K562 (cell line): ENCODE data around the gene LENG8. TPM values are rescaled to one million over a fixed set of nuclear protein-coding genes. Genes with fewer than 3 reads are reported as not detected.

Experiments
- ARID3B ChIP-seq: fragments of 250-450 bp; sonication (Bioruptor Pico); IDR thresholded peaks from 2 replicates; pipeline ENCODE4 v1.4.0; 2020; ENCODE audit warnings: borderline replicate concordance
- BRCA1 ChIP-seq, 2 experiments: fragments of 450-650 bp in 1 of 2; sonication (generic) in 1 of 2; formaldehyde crosslinking in 1 of 2; IDR thresholded peaks; 2 replicates each; pipeline versions ENCODE4 v1.5.0 to v1.6.1; 2017 to 2020; ENCODE audit warnings: mild to moderate bottlenecking in 1 of 2, missing genetic modification reagents in 1 of 2
- DPF2 ChIP-seq: fragments of 450-650 bp; IDR thresholded peaks from 2 replicates; pipeline ENCODE4 v1.6.1; 2016
- MAFF ChIP-seq: IDR thresholded peaks from 2 replicates; pipeline ENCODE4 v1.6.1; 2012; ENCODE audit warnings: low read length, improper control_type of control experiment
- MAZ ChIP-seq, 2 experiments: fragments of 450-650 bp in 1 of 2; sonication (generic) in 1 of 2; formaldehyde crosslinking; IDR thresholded peaks in 1 of 2; conservative IDR thresholded peaks in 1 of 2; 2 replicates each; pipeline versions ENCODE4 v1.4.0 to v1.5.0; 2020; ENCODE audit warnings: mild to moderate bottlenecking in 1 of 2, missing genetic modification reagents in 1 of 2
- POLR2G ChIP-seq: fragments of 200-400 bp; formaldehyde crosslinking; IDR thresholded peaks from 2 replicates; pipeline ENCODE4 v1.6.1; 2017; ENCODE audit warnings: low read depth, mild to moderate bottlenecking, antibody characterized with exemption, low read length, moderate library complexity
- RAD51 ChIP-seq: fragments of 450-650 bp; IDR thresholded peaks from 2 replicates; pipeline ENCODE4 v1.7.1; 2016; ENCODE audit warnings: low read depth, mild to moderate bottlenecking, borderline replicate concordance
- SP2 ChIP-seq: IDR thresholded peaks from 2 replicates; pipeline ENCODE4 v1.6.1; 2011; ENCODE audit warnings: mild to moderate bottlenecking, low read depth, low read length, moderate library complexity; ENCODE audit not compliant: poor library complexity, severe bottlenecking; ENCODE audit errors: extremely low read depth
- TSHZ1 ChIP-seq: fragments of 250-450 bp; sonication (Bioruptor Pico); IDR thresholded peaks from 2 replicates; pipeline ENCODE4 v1.4.0; 2020; ENCODE audit warnings: mild to moderate bottlenecking, moderate library complexity
- ZNF175 ChIP-seq: fragments of 200-800 bp; sonication (Bioruptor generic); IDR thresholded peaks from 2 replicates; pipeline ENCODE4 v1.6.1; 2016; ENCODE audit warnings: low read depth, mild to moderate bottlenecking, missing genetic modification characterization, missing compliant biosample characterization
- polyA plus RNA-seq, 8 experiments: library from polyadenylated mRNA; depleted of rRNA in 4 of 8; stranded (reverse) in 5 of 8; unstranded in 3 of 8; fragments of >200 nt; fragmentation: Nextera tagmentation in 2 of 8; fragmentation: Illumina TruSeq in 1 of 8; extraction: Ambion mirVana in 2 of 8; extraction: Trizol in 1 of 8; gene quantifications; 2 replicates each; pipeline versions ENCODE4 v1.2.1 to v1.2.3, GENCODE V29; 2011 to 2014; ENCODE audit warnings: inconsistent platforms in 1 of 8, missing spikeins in 1 of 8
- total RNA-seq, 7 experiments: library from RNA; depleted of rRNA in 6 of 7; stranded (reverse); fragments of >200 nt in 6 of 7; fragmentation: Illumina TruSeq in 2 of 7; extraction: Trizol in 2 of 7; gene quantifications; 2 replicates each; pipeline versions ENCODE4 v1.2.1 to v1.2.3, GENCODE V29; 2011 to 2021; ENCODE audit warnings: low replicate concordance in 1 of 7
- TF ChIP-seq, protein P1 (sequence below), 2 experiments: IDR thresholded peaks; 2 replicates each; pipeline ENCODE4 v1.6.1; 2011; ENCODE audit warnings: borderline replicate concordance in 1 of 2, control low read depth in 1 of 2, low read depth in 1 of 2, low read length in 1 of 2, mild to moderate bottlenecking in 1 of 2, mixed read lengths in 1 of 2, moderate library complexity in 1 of 2; ENCODE audit not compliant: insufficient read depth in 1 of 2, insufficient read length in 1 of 2, poor library complexity in 1 of 2, severe bottlenecking in 1 of 2; ENCODE audit errors: extremely low read depth in 1 of 2
- TF ChIP-seq, protein P2 (sequence below): fragments of 250-450 bp; sonication (Bioruptor Pico); IDR thresholded peaks from 2 replicates; pipeline ENCODE4 v1.5.0; 2021
- TF ChIP-seq, protein P3 (sequence below): fragments of 250-450 bp; sonication (Bioruptor Pico); IDR thresholded peaks from 2 replicates; pipeline ENCODE4 v1.5.0; 2021; ENCODE audit warnings: mild to moderate bottlenecking, moderate library complexity

Gene LENG8
- total and polyA plus RNA-seq, 9 of the 15 experiments (the other 6 are each of a cell fraction or from before 2014, with no cell fraction given): 0.74 to 146 (median 28.1) TPM

DNA sequence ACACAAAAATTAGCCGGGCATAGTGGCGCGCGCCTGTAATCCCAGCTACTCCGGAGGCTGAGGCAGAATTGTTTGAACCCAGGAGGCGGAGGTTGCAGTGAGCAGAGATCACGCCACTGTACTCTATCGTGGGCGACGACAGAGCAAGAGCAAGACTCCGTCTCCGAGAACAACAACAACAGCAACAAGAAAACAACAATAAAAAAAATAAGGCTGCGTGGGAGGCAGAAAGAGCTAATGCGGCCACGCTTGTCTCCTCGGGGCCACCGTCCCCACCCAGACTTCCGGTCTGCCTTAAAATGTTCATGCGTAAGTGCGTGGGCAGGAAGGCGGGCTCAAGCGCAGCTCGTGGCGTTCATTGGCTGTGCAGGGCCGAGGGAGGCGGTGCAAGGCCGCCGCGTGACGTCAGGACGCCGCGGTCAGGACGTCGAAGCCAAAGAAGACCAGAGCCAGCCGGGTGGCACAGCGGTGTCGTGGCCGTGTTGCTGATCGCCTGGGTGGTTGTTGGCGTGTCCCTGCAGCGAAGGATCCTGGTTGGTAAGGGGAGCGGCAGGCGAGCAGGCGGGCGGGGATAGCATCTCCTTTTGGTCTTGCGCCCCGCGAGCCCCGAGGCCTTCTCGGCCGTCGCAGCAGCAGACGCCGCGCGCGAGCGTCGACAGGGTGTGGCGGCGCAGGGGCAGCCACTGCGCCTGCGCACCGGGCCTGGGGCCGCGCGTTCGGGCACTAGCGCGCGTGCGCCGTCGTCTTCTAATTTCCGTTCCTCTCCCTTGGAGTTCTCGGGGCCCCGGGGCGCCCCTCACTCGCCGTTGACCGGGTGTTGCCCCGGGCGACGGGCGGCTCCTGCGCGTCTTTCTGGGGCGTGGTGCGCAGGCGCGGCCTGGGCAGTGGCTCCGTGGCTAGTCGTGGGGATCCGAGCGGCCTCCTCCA is at the start of gene LENG8 (continued):
- TF ChIP-seq SP2 (peak; percentile 48), TSHZ1 (CRISPR knock-in tag) (no peak), POLR2G (peak; percentile 96), ZNF175 (CRISPR knock-in tag) (no peak), BRCA1 (IDR thresholded peaks at IDR 0.05) (no peak), BRCA1 (CRISPR knock-in tag; IDR thresholded peaks at IDR 0.05) (no peak), RAD51 (no peak), ARID3B (CRISPR knock-in tag) (no peak), MAZ (CRISPR knock-in tag; conservative IDR thresholded peaks at IDR 0.05 in 1 of 2, IDR thresholded peaks at IDR 0.05 in 1 of 2) (peak; percentile 35 to 65; a peak in 3 of 4 replicates), DPF2 (0 out of 2 replicates have a peak, but pooled peaks have one; percentile 57), MAFF (no peak)
- TF ChIP-seq, protein P1, sequence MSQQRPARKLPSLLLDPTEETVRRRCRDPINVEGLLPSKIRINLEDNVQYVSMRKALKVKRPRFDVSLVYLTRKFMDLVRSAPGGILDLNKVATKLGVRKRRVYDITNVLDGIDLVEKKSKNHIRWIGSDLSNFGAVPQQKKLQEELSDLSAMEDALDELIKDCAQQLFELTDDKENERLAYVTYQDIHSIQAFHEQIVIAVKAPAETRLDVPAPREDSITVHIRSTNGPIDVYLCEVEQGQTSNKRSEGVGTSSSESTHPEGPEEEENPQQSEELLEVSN (IDR thresholded peaks at IDR 0.05; ENCODE audit: borderline replicate concordance in 1 of 2, extremely low read depth in 1 of 2, insufficient read depth in 1 of 2, insufficient read length in 1 of 2, low read depth in 1 of 2, low read length in 1 of 2, poor library complexity in 1 of 2, severe bottlenecking in 1 of 2): peak; percentile 81 to 84
- TF ChIP-seq, protein P2, sequence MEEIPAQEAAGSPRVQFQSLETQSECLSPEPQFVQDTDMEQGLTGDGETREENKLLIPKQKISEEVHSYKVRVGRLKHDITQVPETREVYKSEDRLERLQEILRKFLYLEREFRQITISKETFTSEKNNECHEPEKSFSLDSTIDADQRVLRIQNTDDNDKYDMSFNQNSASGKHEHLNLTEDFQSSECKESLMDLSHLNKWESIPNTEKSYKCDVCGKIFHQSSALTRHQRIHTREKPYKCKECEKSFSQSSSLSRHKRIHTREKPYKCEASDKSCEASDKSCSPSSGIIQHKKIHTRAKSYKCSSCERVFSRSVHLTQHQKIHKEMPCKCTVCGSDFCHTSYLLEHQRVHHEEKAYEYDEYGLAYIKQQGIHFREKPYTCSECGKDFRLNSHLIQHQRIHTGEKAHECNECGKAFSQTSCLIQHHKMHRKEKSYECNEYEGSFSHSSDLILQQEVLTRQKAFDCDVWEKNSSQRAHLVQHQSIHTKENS (CRISPR knock-in tag): no peak
- TF ChIP-seq, protein P3, sequence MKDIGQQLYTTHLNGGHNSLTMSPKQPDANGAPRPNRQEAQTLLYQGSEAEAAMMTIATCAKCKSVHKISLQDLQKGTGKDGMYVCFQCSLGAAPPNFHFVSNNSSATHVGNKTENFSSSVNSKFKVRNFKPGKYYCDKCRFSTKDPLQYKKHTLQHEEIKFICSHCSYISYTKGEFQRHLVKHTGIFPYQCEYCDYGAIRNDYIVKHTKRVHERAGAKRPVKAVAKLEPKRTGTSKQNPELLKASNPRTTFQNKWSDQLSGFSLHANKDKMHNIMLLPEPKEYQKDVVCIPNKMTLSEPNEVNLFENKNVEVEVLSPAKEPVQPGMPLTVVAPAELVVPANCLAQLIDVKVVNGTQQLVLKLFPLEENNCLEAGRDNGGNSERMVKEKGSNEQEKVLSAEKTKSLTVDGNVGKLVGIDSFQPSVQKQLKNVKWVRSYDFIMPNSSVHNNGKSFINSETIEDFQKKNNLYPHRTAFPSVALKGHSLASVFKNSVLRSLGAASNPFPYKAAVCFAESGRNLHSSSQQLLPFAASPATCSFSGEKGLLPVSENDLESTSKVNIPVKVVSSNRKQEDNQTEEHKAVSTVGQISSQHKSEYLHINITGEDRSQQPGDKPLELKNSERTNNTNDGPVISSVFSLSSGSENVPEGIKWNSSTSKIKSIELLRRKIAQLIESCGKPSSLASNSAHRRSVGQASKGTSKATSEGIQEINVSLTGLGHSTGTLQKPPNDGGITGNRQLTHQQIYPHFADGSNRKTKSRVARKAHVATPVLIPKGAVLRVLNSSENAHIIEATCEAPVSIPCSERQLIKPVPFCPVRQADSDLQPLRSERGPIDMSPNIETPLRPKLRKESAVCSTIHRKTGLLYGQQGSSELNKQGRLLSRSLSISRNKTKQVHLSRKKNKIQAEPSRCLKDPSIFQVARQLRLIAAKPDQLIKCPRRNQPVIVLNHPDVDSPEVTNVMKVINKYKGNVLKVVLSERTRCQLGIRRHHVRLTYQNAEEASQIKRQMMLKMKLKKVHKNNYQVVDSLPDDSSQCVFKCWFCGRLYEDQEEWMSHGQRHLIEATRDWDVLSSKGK: no peak
